Adipocyte (in vitro differentiated cells): ENCODE results near the gene TAC4.
"Not testable (repeated sequence)": the region's sequence is repeated elsewhere in the genome, so short reads cannot be mapped to it uniquely, and the experiment has no call there.

ENCODE experiments used
- DNase-seq: peaks from one replicate; pipeline ENCODE4 v3.0.0-alpha.2; 2015; ENCODE audit warnings: low read depth
- H3K27me3 ChIP-seq: replicated peaks from 2 replicates; pipeline ENCODE4 v1.7.0; 2013; ENCODE audit warnings: mild to moderate bottlenecking, low read length, moderate library complexity; ENCODE audit not compliant: control insufficient read depth, insufficient read depth
- H3K36me3 ChIP-seq: 2 replicates; pipeline ENCODE4 v1.7.0; 2013; ENCODE audit warnings: low read length, mild to moderate bottlenecking, moderate library complexity; ENCODE audit not compliant: control insufficient read depth, insufficient read depth, severe bottlenecking
- H3K4me1 ChIP-seq: 2 replicates; pipeline ENCODE4 v1.7.0; 2013; ENCODE audit warnings: mild to moderate bottlenecking, low read length, moderate library complexity; ENCODE audit not compliant: control insufficient read depth, insufficient read depth
- H3K4me3 ChIP-seq: 2 replicates; pipeline ENCODE4 v1.7.0; 2013; ENCODE audit warnings: mild to moderate bottlenecking, low read length, moderate library complexity
- H3K9ac ChIP-seq: 2 replicates; pipeline ENCODE4 v1.7.0; 2013; ENCODE audit warnings: mild to moderate bottlenecking, low read length, moderate library complexity
- H3K9me3 ChIP-seq: 2 replicates; pipeline ENCODE4 v1.7.0; 2013; ENCODE audit warnings: mild to moderate bottlenecking, low read length, moderate library complexity; ENCODE audit not compliant: control insufficient read depth

TAC4 gene

DNA sequence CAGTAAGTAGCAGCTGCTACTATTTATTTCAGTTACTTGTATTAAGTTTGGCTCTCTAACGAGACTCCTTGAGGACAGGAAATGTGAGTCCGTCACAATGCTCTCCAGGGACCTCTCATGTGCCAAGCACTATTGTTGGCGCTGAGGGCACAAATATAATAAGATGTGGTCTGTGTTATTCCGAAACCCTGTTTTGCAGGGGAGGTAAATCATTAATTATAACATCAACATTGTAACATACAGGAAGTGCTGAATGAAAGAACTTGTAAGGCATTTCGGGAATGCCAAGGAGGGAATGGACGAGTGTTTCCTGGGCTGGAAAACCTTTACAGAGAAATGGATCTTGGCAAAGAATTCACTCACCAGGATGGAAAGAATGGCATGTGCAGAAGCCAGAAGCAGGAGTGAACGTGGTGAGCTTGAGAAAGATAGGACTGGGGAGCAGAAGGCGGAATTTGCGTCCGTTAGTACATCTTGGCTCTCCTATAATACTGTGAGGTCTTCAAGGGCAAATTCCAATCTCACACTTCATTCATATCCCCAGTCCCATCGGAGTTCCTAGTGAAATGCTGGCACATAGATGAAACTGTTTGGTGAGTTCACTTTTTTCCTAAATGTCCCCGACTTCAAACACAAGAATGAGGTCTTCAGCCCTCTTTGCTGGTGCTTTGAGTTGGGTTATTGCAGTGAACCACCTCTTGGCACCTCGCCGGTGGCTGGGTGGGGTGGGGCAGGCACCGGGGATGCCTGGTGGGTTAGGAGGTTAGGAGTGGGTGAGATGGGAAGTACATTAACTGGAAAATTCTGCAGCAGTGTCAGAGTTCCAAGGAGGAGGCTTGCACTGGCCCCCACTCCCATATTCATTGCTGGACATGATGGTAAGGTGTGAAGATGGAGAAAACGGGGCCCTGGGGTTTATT is 11.5 kb downstream of the TAC4 start:
- no peaks in the 10 kb centered on the region for H3K9me3 ChIP-seq
- H3K4me1 ChIP-seq: peaks cover 14% of the 10 kb centered on the region
- H3K4me3 ChIP-seq: no peak overlapping the region
- no peak for DNase-seq
- H3K36me3 ChIP-seq: peaks cover 25% of the 10 kb centered on the region
- H3K27me3 ChIP-seq: no peaks in the 10 kb centered on the region
- H3K9ac ChIP-seq: no peak overlapping the region

DNA sequence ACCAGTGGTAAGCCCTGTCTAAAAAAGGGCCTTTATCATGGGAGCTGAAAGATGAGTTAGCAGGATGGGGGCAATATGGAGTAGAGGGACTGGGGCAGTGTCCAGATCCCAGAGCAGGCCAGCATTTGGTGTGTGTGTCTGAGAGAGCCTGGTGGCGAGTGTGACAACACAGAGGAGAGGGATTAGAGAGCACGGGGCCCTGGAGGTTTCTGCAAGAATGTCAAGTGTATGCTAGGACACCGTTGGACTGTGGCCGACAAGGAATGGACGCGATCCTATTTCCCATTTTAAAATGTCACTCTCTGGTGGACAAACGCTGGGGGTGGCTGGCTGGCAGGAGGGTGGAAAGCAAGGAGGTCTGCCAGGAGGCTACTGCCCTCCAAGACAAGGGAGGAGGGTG is 12.4 kb downstream of the TAC4 start:
- Histone ChIP-seq H3K27me3 (no peaks in the 10 kb centered on the region), H3K9ac (no peak overlapping the region), H3K4me3 (no peak overlapping the region), H3K36me3 (peaks cover 29% of the 10 kb centered on the region), H3K4me1 (peaks cover 14% of the 10 kb centered on the region), H3K9me3 (no peaks in the 10 kb centered on the region)
- no peak for DNase-seq

DNA sequence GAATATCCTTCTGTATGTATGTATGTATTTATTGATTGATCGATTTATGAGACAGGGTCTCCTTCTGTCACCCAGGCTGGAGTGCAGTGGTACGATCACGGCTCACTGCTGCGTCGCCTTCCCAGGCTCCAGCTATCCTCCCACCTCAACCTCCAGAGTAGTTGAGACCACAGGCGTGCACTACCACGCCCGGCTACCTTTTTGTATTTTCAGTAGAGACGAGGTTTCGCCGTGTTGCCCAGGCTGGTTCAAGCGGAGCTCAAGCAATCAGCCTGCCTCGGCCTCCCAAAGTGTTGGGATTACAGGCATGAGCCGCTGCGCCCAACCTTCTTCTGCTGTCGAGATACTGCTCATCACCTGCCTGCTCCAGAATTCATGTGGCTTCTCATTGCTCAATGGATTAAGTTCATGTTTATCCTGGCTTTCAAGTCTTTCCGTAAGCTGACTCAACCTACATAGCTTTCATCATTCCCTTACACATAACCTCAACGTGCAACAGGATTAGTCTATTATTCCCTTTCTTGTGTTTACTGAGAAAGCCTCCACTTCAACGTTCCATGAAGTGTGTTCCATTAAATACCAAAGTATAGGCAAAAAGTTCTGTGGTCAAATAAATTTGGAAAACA is 13.6 kb downstream of the TAC4 start:
- no peaks in the 10 kb centered on the region for H3K9me3 ChIP-seq
- peaks cover 14% of the 10 kb centered on the region for H3K4me1 ChIP-seq
- H3K36me3 ChIP-seq: peaks cover 32% of the 10 kb centered on the region
- no peak overlapping the region for H3K9ac ChIP-seq
- no peak overlapping the region for H3K4me3 ChIP-seq
- no peak for DNase-seq
- no peaks in the 10 kb centered on the region for H3K27me3 ChIP-seq

DNA sequence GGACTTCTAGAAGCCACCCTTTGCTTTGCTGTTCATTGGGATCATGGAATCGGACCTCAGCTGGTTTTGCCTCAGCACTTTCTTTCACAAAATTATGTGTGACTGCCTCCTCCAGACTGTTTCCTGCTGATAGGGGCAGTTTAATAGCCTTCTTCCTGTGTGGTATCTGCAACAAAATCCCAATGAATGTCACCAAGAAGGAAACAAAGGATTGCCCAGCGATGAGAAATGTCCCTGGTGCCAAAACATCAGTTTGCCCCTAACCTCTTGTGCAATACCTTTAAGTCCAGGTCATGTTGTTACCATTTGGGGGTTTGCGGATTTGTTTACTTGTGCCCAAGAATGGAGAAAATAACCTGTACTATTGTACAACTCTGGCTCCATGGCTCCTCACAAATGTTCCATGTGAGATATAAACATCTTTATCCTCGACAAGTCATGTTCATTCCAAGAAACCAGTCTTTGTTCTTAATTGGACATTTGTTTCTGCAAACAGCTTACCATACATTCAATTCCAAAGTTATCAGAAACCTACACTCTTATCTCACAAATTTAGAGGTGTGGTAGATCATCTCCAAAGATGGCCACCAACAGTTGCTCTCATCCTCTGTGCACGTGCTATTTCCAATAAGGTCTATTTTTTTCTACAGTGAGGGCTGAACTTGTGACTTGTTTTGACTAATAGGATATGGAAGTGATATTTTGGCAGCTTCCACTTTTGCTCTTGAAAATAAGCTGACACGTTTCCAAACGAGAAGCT is 14.8 kb downstream of the TAC4 start:
- Histone ChIP-seq H3K36me3 (peaks cover 40% of the 10 kb centered on the region), H3K4me1 (peaks cover 22% of the 10 kb centered on the region), H3K4me3 (no peak overlapping the region), H3K27me3 (no peaks in the 10 kb centered on the region), H3K9me3 (no peaks in the 10 kb centered on the region), H3K9ac (no peak overlapping the region)
- no peak for DNase-seq

DNA sequence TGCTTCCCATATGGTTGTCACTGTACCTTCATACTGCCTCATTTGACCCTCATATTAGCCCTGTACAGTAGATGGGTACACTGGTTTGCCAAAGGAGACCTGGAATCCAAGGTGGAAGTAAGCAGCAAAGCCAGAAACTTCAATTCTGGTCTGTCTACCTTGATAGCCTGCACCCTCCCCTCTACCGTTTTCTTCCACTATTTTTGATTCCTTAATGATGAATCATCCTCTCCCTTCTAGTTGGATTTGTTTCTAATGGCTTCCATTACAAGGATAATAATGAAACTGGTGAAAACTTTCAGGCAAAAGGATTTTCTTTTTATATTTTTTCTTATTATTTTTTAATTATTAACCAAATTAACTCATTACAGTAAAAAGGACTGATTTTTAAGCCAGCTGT is 17.3 kb downstream of the TAC4 start:
- no peaks in the 10 kb centered on the region for H3K27me3 ChIP-seq
- no peak overlapping the region for H3K4me3 ChIP-seq
- no peaks in the 10 kb centered on the region for H3K9me3 ChIP-seq
- DNase-seq: no peak
- no peak overlapping the region for H3K9ac ChIP-seq
- peaks cover 64% of the 10 kb centered on the region for H3K36me3 ChIP-seq
- peaks cover 10% of the 10 kb centered on the region for H3K4me1 ChIP-seq

DNA sequence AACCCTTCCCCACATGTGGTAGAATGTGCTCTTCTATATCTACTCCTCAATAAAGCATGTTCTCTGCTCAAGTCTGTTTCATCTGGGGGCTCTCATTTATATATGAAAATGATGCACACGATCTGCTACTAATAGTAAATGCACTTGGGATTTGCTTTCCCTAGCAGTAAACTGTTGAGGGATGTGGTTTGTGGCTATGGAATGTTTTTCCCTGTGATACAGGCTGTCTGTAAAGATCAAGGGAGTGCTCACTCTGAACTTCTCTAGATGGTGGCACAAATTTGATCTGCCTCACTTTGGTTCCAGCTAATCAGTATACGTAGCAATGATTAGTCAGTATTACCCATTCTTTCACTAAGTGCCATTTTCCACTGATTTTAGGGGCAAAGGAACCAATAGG is 18.8 kb downstream of the TAC4 start:
- Histone ChIP-seq H3K4me1 (peaks cover 9% of the 10 kb centered on the region), H3K36me3 (peaks cover 72% of the 10 kb centered on the region)

DNA sequence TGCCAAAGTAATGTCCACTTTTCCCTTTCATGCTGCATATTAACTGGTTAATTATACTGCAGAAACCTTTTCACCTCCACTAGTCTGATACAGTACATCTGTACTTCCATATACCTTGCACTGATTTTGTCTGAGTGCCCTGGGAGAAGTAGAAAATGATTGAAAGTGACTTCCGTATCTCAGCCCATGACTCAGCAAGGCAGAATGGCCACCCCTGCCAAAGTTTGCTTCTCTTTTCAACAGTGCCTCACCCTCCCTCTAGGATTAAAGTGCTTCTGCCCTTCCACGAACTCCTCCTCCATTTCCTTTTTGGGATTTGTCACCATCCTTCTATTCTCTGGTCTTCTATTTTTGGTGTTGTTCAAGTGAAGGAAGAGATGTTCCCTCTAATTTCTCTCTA is 19.5 kb downstream of the TAC4 start:
- Histone ChIP-seq H3K36me3 (peaks cover 72% of the 10 kb centered on the region), H3K4me1 (peaks cover 12% of the 10 kb centered on the region)
- H3K9ac ChIP-seq, H3K4me3 ChIP-seq, H3K9me3 ChIP-seq, H3K27me3 ChIP-seq, DNase-seq: not testable (repeated sequence)

More for the DNA sequence above, 18.8 kb downstream of the TAC4 start:
- no peak overlapping the region for H3K9ac ChIP-seq
- no peaks in the 10 kb centered on the region for H3K27me3 ChIP-seq
- H3K9me3 ChIP-seq: no peaks in the 10 kb centered on the region
- DNase-seq: no peak
- no peak overlapping the region for H3K4me3 ChIP-seq

DNA sequence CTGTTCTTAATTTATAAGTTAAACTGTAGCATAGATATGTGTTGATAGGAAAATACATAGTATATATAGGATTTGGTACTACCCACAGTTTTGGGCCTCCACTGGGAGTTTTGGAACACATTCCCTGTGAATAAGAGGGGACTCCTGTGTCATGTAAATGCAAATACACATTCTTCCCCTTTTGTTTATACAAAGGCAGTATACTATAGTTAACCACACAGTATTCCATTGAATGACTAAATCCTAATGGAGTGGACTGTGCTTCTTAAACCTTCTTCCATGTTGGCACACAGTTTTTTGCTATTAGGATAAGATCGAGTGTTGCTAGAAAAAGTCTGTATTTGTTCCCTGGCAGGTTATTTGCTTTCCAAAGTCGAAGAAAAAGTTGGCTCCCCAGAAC is 22.2 kb downstream of the TAC4 start:
- H3K27me3 ChIP-seq: no peaks in the 10 kb centered on the region
- no peak overlapping the region for H3K9ac ChIP-seq
- H3K9me3 ChIP-seq: no peaks in the 10 kb centered on the region
- peaks cover 77% of the 10 kb centered on the region for H3K36me3 ChIP-seq
- no peak for DNase-seq
- peaks cover 22% of the 10 kb centered on the region for H3K4me1 ChIP-seq
- H3K4me3 ChIP-seq: no peak overlapping the region

DNA sequence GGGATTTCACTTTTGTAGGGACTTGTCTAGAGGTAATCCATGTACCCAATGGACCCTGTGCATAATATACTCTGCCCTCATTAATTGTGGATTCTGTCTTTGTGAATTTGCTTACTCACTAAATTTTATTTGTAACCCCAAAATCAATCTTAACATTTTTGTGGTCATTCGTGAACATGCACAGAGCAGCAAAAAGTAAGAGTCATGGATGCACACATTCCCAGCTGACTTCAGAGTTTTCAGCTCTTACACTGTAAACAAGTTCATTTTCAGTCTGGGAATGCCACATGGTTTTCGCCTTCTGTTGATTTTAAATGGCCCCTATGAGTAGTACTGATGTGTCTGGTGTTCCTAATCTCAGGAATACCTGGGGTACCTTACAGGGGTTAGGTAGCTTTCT is 24.3 kb downstream of the TAC4 start:
- Histone ChIP-seq H3K4me3 (no peak overlapping the region), H3K9ac (peak overlapping the region; percentile 17), H3K27me3 (no peaks in the 10 kb centered on the region), H3K36me3 (peaks cover 77% of the 10 kb centered on the region), H3K9me3 (no peaks in the 10 kb centered on the region), H3K4me1 (peaks cover 16% of the 10 kb centered on the region)
- no peak for DNase-seq

DNA sequence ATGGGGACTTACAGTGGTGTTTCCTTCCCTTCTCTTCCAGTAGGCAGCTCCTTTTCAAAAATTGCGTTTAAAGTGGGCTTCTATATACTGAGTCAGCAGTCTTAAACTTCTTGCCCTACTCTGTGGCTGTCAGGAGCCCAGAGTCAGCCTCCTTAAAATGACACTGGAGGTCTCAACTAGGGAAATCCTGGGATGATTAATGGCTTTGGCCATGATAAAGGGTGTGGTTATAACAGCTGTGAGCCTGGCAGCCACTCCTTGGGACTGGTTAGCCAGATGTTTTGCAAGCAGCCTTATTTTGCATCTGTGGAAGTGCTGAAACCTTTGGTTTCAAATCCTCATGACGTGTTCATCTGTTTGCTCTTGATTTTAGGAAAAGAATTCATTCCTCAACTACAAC is 25.0 kb downstream of the TAC4 start:
- Histone ChIP-seq H3K9ac (no peak overlapping the region), H3K4me1 (peaks cover 13% of the 10 kb centered on the region), H3K9me3 (no peaks in the 10 kb centered on the region), H3K27me3 (no peaks in the 10 kb centered on the region), H3K4me3 (no peak overlapping the region), H3K36me3 (peaks cover 81% of the 10 kb centered on the region)
- peak; percentile 16 for DNase-seq

DNA sequence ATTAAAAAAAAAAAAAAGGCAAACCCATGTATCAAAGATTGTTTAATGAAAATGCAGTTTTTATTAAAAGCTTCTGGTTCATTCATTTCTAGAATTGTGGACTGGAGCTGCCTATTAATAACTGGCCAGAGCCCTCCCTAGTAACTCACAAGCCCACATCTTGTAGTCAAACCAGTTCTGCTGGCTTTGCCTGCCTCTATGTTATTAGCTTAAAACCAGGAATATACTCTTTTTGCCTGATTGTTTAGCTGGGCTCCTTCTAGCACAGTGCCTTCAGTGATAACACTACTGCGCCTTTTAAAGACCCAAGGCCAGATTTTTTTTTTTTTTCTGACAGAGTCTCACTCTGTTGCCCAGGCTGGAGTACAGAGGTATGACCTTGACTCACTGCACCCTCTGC is 26.0 kb downstream of the TAC4 start:
- peaks cover 80% of the 10 kb centered on the region for H3K36me3 ChIP-seq
- DNase-seq: no peak
- no peaks in the 10 kb centered on the region for H3K27me3 ChIP-seq
- H3K9ac ChIP-seq: no peak overlapping the region
- no peaks in the 10 kb centered on the region for H3K9me3 ChIP-seq
- H3K4me1 ChIP-seq: peaks cover 13% of the 10 kb centered on the region
- no peak overlapping the region for H3K4me3 ChIP-seq
